K562 (cell line): ENCODE measurements around the gene MTERF4. TPM values are rescaled to one million over a fixed set of nuclear protein-coding genes. Genes with fewer than 3 reads are reported as not detected.

Experiments
- CCNT2 ChIP-seq: IDR thresholded peaks from 2 replicates; pipeline ENCODE4 v1.6.1; 2011; ENCODE audit warnings: borderline replicate concordance, low read depth, mild to moderate bottlenecking, moderate library complexity, mixed read lengths, low read length; ENCODE audit not compliant: insufficient read length; ENCODE audit errors: extremely low read depth
- CEBPG ChIP-seq, 3 experiments: fragments of 200-800 bp in 1 of 3; sonication (Bioruptor generic) in 1 of 3; sonication (generic) in 1 of 3; formaldehyde crosslinking in 1 of 3; IDR thresholded peaks in 2 of 3; conservative IDR thresholded peaks in 1 of 3; 2 replicates each; pipeline versions ENCODE4 v1.6.1 to v1.8.0; 2016 to 2022; ENCODE audit warnings: missing compliant biosample characterization in 2 of 3, missing genetic modification characterization in 2 of 3, mild to moderate bottlenecking in 1 of 3, missing genetic modification reagents in 1 of 3
- CGGBP1 ChIP-seq: fragments of 250-450 bp; sonication (Bioruptor Pico); IDR thresholded peaks from 2 replicates; pipeline ENCODE4 v1.9.0; 2021; ENCODE audit warnings: mild to moderate bottlenecking
- CREB3L1 ChIP-seq: fragments of 450-650 bp; IDR thresholded peaks from 2 replicates; pipeline ENCODE4 v1.6.1; 2014; ENCODE audit warnings: low read depth, mild to moderate bottlenecking, moderate library complexity, borderline replicate concordance
- HOMEZ ChIP-seq: fragments of 250-450 bp; sonication (Bioruptor Pico); IDR thresholded peaks from 2 replicates; pipeline ENCODE4 v1.4.0; 2020; ENCODE audit warnings: mild to moderate bottlenecking, moderate library complexity
- KDM1A ChIP-seq, 2 experiments: fragments of 450-650 bp; IDR thresholded peaks; 2 replicates each; pipeline ENCODE4 v1.6.1; 2016; ENCODE audit warnings: mild to moderate bottlenecking in 2 of 2
- MAZ ChIP-seq, 2 experiments: fragments of 450-650 bp in 1 of 2; sonication (generic) in 1 of 2; formaldehyde crosslinking; IDR thresholded peaks in 1 of 2; conservative IDR thresholded peaks in 1 of 2; 2 replicates each; pipeline versions ENCODE4 v1.4.0 to v1.5.0; 2020; ENCODE audit warnings: mild to moderate bottlenecking in 1 of 2, missing genetic modification reagents in 1 of 2
- MCM3 ChIP-seq: fragments of 450-650 bp; IDR thresholded peaks from 2 replicates; pipeline ENCODE4 v1.6.1; 2016
- MITF ChIP-seq: IDR thresholded peaks from 2 replicates; pipeline ENCODE4 v1.6.1; 2014; ENCODE audit warnings: antibody characterized with exemption
- RBM22 ChIP-seq: fragments of 200-400 bp; formaldehyde crosslinking; IDR thresholded peaks from 2 replicates; pipeline ENCODE4 v1.6.1; 2018; ENCODE audit warnings: low read length, low read depth; ENCODE audit not compliant: poor library complexity, severe bottlenecking
- SIX5 ChIP-seq, 2 experiments: IDR thresholded peaks; 2 replicates each; pipeline ENCODE4 v1.6.1; 2011; ENCODE audit warnings: low read length in 2 of 2, borderline replicate concordance in 1 of 2, low read depth in 1 of 2, mild to moderate bottlenecking in 1 of 2, moderate library complexity in 1 of 2; ENCODE audit not compliant: insufficient read depth in 1 of 2
- TAF9B ChIP-seq: fragments of 450-650 bp; IDR thresholded peaks from 2 replicates; pipeline ENCODE4 v1.6.1; 2018; ENCODE audit warnings: mild to moderate bottlenecking; ENCODE audit not compliant: partially characterized antibody
- TBP ChIP-seq: optimal IDR thresholded peaks from 2 replicates; pipeline ENCODE3; 2011; ENCODE audit warnings: low read depth, low read length, improper control_type of control experiment
- TEAD1 ChIP-seq, 2 experiments: fragments of 450-650 bp in 1 of 2; sonication (generic) in 1 of 2; formaldehyde crosslinking; IDR thresholded peaks; 2 replicates each; pipeline versions ENCODE4 v1.4.0 to v1.8.0; 2020 to 2022; ENCODE audit warnings: mild to moderate bottlenecking in 2 of 2, missing genetic modification reagents in 1 of 2
- ZNF583 ChIP-seq: fragments of 250-450 bp; sonication (Bioruptor Pico); IDR thresholded peaks from 2 replicates; pipeline ENCODE4 v1.4.0; 2020
- polyA plus RNA-seq, 8 experiments: library from polyadenylated mRNA; depleted of rRNA in 4 of 8; stranded (reverse) in 5 of 8; unstranded in 3 of 8; fragments of >200 nt; fragmentation: Nextera tagmentation in 2 of 8; fragmentation: Illumina TruSeq in 1 of 8; extraction: Ambion mirVana in 2 of 8; extraction: Trizol in 1 of 8; gene quantifications; 2 replicates each; pipeline versions ENCODE4 v1.2.1 to v1.2.3, GENCODE V29; 2011 to 2014; ENCODE audit warnings: inconsistent platforms in 1 of 8, missing spikeins in 1 of 8
- total RNA-seq, 7 experiments: library from RNA; depleted of rRNA in 6 of 7; stranded (reverse); fragments of >200 nt in 6 of 7; fragmentation: Illumina TruSeq in 2 of 7; extraction: Trizol in 2 of 7; gene quantifications; 2 replicates each; pipeline versions ENCODE4 v1.2.1 to v1.2.3, GENCODE V29; 2011 to 2021; ENCODE audit warnings: low replicate concordance in 1 of 7

Gene MTERF4
- total and polyA plus RNA-seq, 9 of the 15 experiments (the other 6 are each of a cell fraction or from before 2014, with no cell fraction given): 15.3 to 29.6 (median 21.2) TPM

DNA sequence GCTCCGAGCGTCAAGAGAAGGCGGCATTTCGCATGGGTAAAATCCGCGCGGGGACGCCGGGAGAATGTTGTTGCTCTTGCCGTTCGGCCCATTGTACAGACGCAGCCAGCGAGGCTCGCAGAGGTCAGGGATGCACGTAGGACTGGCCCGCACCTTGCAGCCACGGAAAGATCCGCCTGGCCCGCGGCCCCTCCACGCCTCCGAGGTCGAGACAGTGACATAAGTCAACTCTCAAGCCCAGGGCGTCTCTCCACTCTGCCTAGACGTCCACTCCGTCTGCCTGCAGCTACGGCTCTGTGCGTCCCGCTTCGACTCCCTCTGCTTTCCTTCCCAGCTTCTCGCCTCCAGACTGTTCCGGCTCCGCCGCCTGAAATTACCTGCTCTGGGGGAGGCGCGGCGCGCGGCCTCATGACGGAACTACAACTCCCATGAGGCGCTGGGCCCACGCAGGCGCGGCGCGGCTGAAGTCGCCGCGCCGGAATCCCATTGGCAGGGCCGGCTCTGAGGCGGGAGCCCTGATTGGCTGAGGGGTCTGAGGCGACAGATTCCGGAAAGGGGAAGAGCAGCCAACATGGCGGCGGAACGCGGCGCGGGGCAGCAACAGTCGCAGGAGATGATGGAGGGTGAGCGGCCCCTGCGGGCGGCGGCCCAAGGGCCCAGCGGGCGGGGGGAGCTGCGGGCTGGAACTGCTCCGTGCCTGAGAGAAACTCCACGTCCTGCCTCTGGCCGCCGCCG is 48.0 kb upstream of the MTERF4 start, which contains the start of gene PPP1R7 (continued):
- TF ChIP-seq RBM22: peak; percentile 54
- TF ChIP-seq SIX5 (IDR thresholded peaks at IDR 0.05; ENCODE audit: borderline replicate concordance in 1 of 2, insufficient read depth in 1 of 2, low read depth in 1 of 2, low read length in 2 of 2): peak; percentile 81 to 83
- TF ChIP-seq MCM3: no peak
- no peak for TF ChIP-seq MITF
- TF ChIP-seq MAZ (CRISPR knock-in tag; conservative IDR thresholded peaks at IDR 0.05 in 1 of 2, IDR thresholded peaks at IDR 0.05 in 1 of 2): peak; percentile 38 to 39; a peak in 2 of 4 replicates
- TF ChIP-seq TAF9B: peak; percentile 50
- no peak for TF ChIP-seq CEBPG (CRISPR knock-in tag; IDR thresholded peaks at IDR 0.05)
- TF ChIP-seq CEBPG (tag; conservative IDR thresholded peaks at IDR 0.05 in 1 of 2, IDR thresholded peaks at IDR 0.05 in 1 of 2): no peak
- TF ChIP-seq TBP: peak; percentile 63
- peak; percentile 80 to 96 for TF ChIP-seq KDM1A (IDR thresholded peaks at IDR 0.05)
- TF ChIP-seq HOMEZ (CRISPR knock-in tag): no peak
- TF ChIP-seq TEAD1 (CRISPR knock-in tag; IDR thresholded peaks at IDR 0.05): peak; percentile 16 to 53; a peak in 2 of 4 replicates
- TF ChIP-seq ZNF583: no peak
- TF ChIP-seq CREB3L1: peak; percentile 82
- no peak for TF ChIP-seq CGGBP1 (CRISPR knock-in tag)
- peak; percentile 43 for TF ChIP-seq CCNT2
